GM18873 (cell line): ENCODE measurements around the gene KRT26.
"Not testable (repeated sequence)": the region's sequence is repeated elsewhere in the genome, so short reads cannot be mapped to it uniquely, and the experiment has no call there.

ENCODE experiments used
- ATAC-seq: cut with Tn5 transposase; IDR thresholded peaks from one replicate; pipeline ENCODE4 v1.9.1; 2021; ENCODE audit warnings: mild to moderate bottlenecking, moderate library complexity, moderate number of reproducible peaks; ENCODE audit not compliant: unreplicated experiment, low FRiP score

Gene KRT26

GRCh38 chr17:40772101-40772500 is at the start of gene KRT26:
KRT26 (minus strand) TSS chr17:40772201; CDS start chr17:40772113, 88 bp downstream.
- ATAC-seq, result no peak

GRCh38 chr17:40821536-40821935 is 49.5 kb upstream of the KRT26 start:
- ATAC-seq, result no peak

GRCh38 chr17:40820228-40820838 is 48.3 kb upstream of the KRT26 start:
- no peak for ATAC-seq

GRCh38 chr17:40819528-40820125 is 47.6 kb upstream of the KRT26 start:
- no peak for ATAC-seq

- ATAC-seq, result no peak
These were observed 46.9 kb upstream of the KRT26 start for GRCh38 chr17:40818733-40819527.

- no peak for ATAC-seq
These were observed 46.3 kb upstream of the KRT26 start for GRCh38 chr17:40818343-40818732.

- no peak for ATAC-seq
These were observed 45.2 kb upstream of the KRT26 start for GRCh38 chr17:40817103-40817682.

- ATAC-seq, result no peak
These were observed 44.6 kb upstream of the KRT26 start for GRCh38 chr17:40816569-40816968.

GRCh38 chr17:40815381-40815780 is 43.4 kb upstream of the KRT26 start:
- ATAC-seq, result no peak

GRCh38 chr17:40814657-40815056 is 42.7 kb upstream of the KRT26 start:
- not testable (repeated sequence) for ATAC-seq

GRCh38 chr17:40813804-40814203 is 41.8 kb upstream of the KRT26 start:
- no peak for ATAC-seq

GRCh38 chr17:40812639-40813038 is 40.6 kb upstream of the KRT26 start:
- no peak for ATAC-seq

GRCh38 chr17:40810494-40810893 is 38.5 kb upstream of the KRT26 start:
- ATAC-seq, result no peak

- ATAC-seq, result no peak
These were observed 37.9 kb upstream of the KRT26 start for GRCh38 chr17:40809721-40810421.

- ATAC-seq, result no peak
These were observed 34.1 kb upstream of the KRT26 start for GRCh38 chr17:40806131-40806530.

GRCh38 chr17:40803617-40804082 is 31.6 kb upstream of the KRT26 start:
- ATAC-seq, result no peak

- no peak for ATAC-seq
These were observed 29.2 kb upstream of the KRT26 start for GRCh38 chr17:40801157-40801556.

- ATAC-seq, result no peak
These were observed 28.4 kb upstream of the KRT26 start for GRCh38 chr17:40800381-40800780.

- no peak for ATAC-seq
These were observed 27.9 kb upstream of the KRT26 start, which contains the start of gene KRT28 for GRCh38 chr17:40799859-40800258. KRT28 (minus strand) TSS chr17:40799959; CDS start chr17:40799893, 66 bp downstream.

- no peak for ATAC-seq
These were observed 24.8 kb upstream of the KRT26 start for GRCh38 chr17:40796846-40797245.
